HEK293 (cell line): ENCODE results near the gene AMZ2.
A peak's percentile ranks its signal among the peaks of the same experiment; 100 is the strongest.

Experiments
- BCL6B ChIP-seq: fragments of 450-650 bp; formaldehyde crosslinking; IDR thresholded peaks from 2 replicates; pipeline ENCODE4 v1.5.1; 2017; ENCODE audit warnings: missing biosample characterization, missing genetic modification characterization
- HIC1 ChIP-seq: fragments of 450-650 bp; formaldehyde crosslinking; IDR thresholded peaks from 2 replicates; pipeline ENCODE4 v1.5.1; 2016; ENCODE audit warnings: missing biosample characterization, missing genetic modification characterization
- SALL2 ChIP-seq: fragments of 450-650 bp; formaldehyde crosslinking; IDR thresholded peaks from 2 replicates; pipeline ENCODE4 v1.5.0; 2017; ENCODE audit warnings: missing biosample characterization, mild to moderate bottlenecking, missing genetic modification characterization, borderline replicate concordance
- SP3 ChIP-seq: fragments of 450-650 bp; formaldehyde crosslinking; IDR thresholded peaks from 2 replicates; pipeline ENCODE4 v1.5.1; 2016; ENCODE audit warnings: missing biosample characterization, missing genetic modification characterization
- ZNF132 ChIP-seq: fragments of 450-650 bp; formaldehyde crosslinking; IDR thresholded peaks from 2 replicates; pipeline ENCODE4 v1.5.1; 2017; ENCODE audit warnings: missing biosample characterization, missing genetic modification characterization, borderline replicate concordance
- ZNF274 ChIP-seq, 2 experiments: fragments of 200-500 bp in 1 of 2; fragments of 450-650 bp in 1 of 2; sonication (Bioruptor generic) in 1 of 2; formaldehyde crosslinking in 1 of 2; IDR thresholded peaks; 2 replicates each; pipeline versions ENCODE4 v1.5.1 to v1.6.1; 2014 to 2016; ENCODE audit warnings: borderline replicate concordance in 1 of 2, inconsistent platforms in 1 of 2, low read length in 1 of 2, missing biosample characterization in 1 of 2, missing genetic modification characterization in 1 of 2
- ZNF280D ChIP-seq: fragments of 450-650 bp; formaldehyde crosslinking; IDR thresholded peaks from 2 replicates; pipeline ENCODE4 v1.5.1; 2016; ENCODE audit warnings: missing biosample characterization, missing genetic modification characterization
- ZNF549 ChIP-seq: fragments of 450-650 bp; IDR thresholded peaks from 2 replicates; pipeline ENCODE4 v1.5.1; 2018; ENCODE audit warnings: missing biosample characterization, missing genetic modification characterization, mild to moderate bottlenecking, inconsistent platforms, moderate library complexity
- ZNF555 ChIP-seq: fragments of 450-650 bp; formaldehyde crosslinking; conservative IDR thresholded peaks from 2 replicates; pipeline ENCODE4 v1.5.1; 2017; ENCODE audit warnings: missing biosample characterization, mild to moderate bottlenecking, missing genetic modification characterization, inconsistent platforms
- ZNF785 ChIP-seq: fragments of 450-650 bp; formaldehyde crosslinking; IDR thresholded peaks from 2 replicates; pipeline ENCODE4 v1.5.1; 2016; ENCODE audit warnings: missing biosample characterization, missing genetic modification characterization
- ZSCAN4 ChIP-seq: fragments of 450-650 bp; formaldehyde crosslinking; IDR thresholded peaks from 2 replicates; pipeline ENCODE4 v1.5.1; 2017; ENCODE audit warnings: missing biosample characterization, missing genetic modification characterization
- TF ChIP-seq, protein P1 (sequence below): fragments of 450-650 bp; formaldehyde crosslinking; IDR thresholded peaks from 2 replicates; pipeline ENCODE4 v1.5.1; 2016; ENCODE audit warnings: missing biosample characterization, missing genetic modification characterization, borderline replicate concordance
- TF ChIP-seq, protein P2 (sequence below): fragments of 450-650 bp; formaldehyde crosslinking; IDR thresholded peaks from 2 replicates; pipeline ENCODE4 v1.5.1; 2016; ENCODE audit warnings: missing biosample characterization, missing genetic modification characterization
- TF ChIP-seq, protein P3 (sequence below): fragments of 450-650 bp; formaldehyde crosslinking; IDR thresholded peaks from 2 replicates; pipeline ENCODE4 v1.5.1; 2016; ENCODE audit warnings: missing biosample characterization, missing genetic modification characterization

Gene AMZ2

DNA sequence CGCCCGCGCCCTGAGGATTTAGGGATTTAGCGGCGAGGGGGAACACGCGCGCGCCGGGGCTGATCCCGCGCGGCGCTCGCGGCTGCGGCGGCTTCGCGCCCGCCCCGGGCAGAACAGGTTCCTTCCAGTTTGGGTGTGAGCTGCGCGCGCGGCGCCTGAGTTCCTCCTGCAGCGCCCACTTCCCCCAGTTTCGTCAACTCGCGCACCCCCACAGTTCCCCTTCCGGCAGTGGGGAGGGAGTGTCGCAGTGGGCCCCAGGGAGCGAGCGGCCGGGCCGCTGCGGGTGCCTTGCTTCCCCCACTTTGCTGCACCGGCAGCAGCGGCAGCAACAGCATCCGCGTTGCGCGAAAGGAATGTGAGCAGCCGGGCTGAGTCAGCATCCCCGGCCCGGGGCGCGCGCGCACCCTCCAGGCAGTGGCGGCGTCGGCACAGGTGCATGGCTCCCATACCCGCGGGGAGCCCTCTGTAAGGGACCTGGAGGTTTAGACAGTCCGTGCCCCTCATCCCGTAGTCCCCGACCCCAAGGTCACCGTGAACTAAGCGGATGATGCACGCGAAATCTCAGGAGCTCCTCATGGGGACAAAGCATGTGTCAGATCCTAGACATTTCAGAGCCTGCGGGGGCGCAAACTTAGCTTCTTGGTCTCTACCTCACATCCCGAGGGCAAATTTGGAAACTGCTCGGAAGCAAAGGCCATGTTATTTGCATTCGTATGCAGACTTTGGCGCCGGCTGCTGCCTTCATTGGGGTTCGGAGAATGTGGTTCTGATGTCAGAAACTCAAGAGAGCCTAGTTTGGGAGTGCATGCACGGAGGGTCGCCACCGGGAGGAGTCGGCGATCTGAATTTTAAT lies 44.2 kb downstream of the AMZ2 start (continued):
- TF ChIP-seq, protein P1, sequence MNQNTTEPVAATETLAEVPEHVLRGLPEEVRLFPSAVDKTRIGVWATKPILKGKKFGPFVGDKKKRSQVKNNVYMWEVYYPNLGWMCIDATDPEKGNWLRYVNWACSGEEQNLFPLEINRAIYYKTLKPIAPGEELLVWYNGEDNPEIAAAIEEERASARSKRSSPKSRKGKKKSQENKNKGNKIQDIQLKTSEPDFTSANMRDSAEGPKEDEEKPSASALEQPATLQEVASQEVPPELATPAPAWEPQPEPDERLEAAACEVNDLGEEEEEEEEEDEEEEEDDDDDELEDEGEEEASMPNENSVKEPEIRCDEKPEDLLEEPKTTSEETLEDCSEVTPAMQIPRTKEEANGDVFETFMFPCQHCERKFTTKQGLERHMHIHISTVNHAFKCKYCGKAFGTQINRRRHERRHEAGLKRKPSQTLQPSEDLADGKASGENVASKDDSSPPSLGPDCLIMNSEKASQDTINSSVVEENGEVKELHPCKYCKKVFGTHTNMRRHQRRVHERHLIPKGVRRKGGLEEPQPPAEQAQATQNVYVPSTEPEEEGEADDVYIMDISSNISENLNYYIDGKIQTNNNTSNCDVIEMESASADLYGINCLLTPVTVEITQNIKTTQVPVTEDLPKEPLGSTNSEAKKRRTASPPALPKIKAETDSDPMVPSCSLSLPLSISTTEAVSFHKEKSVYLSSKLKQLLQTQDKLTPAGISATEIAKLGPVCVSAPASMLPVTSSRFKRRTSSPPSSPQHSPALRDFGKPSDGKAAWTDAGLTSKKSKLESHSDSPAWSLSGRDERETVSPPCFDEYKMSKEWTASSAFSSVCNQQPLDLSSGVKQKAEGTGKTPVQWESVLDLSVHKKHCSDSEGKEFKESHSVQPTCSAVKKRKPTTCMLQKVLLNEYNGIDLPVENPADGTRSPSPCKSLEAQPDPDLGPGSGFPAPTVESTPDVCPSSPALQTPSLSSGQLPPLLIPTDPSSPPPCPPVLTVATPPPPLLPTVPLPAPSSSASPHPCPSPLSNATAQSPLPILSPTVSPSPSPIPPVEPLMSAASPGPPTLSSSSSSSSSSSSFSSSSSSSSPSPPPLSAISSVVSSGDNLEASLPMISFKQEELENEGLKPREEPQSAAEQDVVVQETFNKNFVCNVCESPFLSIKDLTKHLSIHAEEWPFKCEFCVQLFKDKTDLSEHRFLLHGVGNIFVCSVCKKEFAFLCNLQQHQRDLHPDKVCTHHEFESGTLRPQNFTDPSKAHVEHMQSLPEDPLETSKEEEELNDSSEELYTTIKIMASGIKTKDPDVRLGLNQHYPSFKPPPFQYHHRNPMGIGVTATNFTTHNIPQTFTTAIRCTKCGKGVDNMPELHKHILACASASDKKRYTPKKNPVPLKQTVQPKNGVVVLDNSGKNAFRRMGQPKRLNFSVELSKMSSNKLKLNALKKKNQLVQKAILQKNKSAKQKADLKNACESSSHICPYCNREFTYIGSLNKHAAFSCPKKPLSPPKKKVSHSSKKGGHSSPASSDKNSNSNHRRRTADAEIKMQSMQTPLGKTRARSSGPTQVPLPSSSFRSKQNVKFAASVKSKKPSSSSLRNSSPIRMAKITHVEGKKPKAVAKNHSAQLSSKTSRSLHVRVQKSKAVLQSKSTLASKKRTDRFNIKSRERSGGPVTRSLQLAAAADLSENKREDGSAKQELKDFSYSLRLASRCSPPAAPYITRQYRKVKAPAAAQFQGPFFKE (tag by site-specific recombination): no peak
- no peak for TF ChIP-seq SALL2 (tag by site-specific recombination)
- peak; percentile 57; the same call in 1 of the 2 replicates for TF ChIP-seq HIC1 (tag by site-specific recombination)
- TF ChIP-seq SP3 (tag by site-specific recombination): peak; percentile 45; the same call in 1 of the 2 replicates
- no peak for TF ChIP-seq BCL6B (tag by site-specific recombination)
- TF ChIP-seq ZNF280D: 0 out of 2 replicates have a peak, but pooled peaks have one; percentile 52
- TF ChIP-seq ZNF274 (IDR thresholded peaks at IDR 0.05; ENCODE audit: low read length): no peak
- no peak for TF ChIP-seq ZNF274 (tag by site-specific recombination; IDR thresholded peaks at IDR 0.05; ENCODE audit: borderline replicate concordance)
- no peak for TF ChIP-seq ZSCAN4 (tag by site-specific recombination)
- TF ChIP-seq ZNF555 (tag by site-specific recombination): no peak
- TF ChIP-seq, protein P2, sequence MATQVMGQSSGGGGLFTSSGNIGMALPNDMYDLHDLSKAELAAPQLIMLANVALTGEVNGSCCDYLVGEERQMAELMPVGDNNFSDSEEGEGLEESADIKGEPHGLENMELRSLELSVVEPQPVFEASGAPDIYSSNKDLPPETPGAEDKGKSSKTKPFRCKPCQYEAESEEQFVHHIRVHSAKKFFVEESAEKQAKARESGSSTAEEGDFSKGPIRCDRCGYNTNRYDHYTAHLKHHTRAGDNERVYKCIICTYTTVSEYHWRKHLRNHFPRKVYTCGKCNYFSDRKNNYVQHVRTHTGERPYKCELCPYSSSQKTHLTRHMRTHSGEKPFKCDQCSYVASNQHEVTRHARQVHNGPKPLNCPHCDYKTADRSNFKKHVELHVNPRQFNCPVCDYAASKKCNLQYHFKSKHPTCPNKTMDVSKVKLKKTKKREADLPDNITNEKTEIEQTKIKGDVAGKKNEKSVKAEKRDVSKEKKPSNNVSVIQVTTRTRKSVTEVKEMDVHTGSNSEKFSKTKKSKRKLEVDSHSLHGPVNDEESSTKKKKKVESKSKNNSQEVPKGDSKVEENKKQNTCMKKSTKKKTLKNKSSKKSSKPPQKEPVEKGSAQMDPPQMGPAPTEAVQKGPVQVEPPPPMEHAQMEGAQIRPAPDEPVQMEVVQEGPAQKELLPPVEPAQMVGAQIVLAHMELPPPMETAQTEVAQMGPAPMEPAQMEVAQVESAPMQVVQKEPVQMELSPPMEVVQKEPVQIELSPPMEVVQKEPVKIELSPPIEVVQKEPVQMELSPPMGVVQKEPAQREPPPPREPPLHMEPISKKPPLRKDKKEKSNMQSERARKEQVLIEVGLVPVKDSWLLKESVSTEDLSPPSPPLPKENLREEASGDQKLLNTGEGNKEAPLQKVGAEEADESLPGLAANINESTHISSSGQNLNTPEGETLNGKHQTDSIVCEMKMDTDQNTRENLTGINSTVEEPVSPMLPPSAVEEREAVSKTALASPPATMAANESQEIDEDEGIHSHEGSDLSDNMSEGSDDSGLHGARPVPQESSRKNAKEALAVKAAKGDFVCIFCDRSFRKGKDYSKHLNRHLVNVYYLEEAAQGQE (tag by site-specific recombination): no peak
- TF ChIP-seq, protein P3, sequence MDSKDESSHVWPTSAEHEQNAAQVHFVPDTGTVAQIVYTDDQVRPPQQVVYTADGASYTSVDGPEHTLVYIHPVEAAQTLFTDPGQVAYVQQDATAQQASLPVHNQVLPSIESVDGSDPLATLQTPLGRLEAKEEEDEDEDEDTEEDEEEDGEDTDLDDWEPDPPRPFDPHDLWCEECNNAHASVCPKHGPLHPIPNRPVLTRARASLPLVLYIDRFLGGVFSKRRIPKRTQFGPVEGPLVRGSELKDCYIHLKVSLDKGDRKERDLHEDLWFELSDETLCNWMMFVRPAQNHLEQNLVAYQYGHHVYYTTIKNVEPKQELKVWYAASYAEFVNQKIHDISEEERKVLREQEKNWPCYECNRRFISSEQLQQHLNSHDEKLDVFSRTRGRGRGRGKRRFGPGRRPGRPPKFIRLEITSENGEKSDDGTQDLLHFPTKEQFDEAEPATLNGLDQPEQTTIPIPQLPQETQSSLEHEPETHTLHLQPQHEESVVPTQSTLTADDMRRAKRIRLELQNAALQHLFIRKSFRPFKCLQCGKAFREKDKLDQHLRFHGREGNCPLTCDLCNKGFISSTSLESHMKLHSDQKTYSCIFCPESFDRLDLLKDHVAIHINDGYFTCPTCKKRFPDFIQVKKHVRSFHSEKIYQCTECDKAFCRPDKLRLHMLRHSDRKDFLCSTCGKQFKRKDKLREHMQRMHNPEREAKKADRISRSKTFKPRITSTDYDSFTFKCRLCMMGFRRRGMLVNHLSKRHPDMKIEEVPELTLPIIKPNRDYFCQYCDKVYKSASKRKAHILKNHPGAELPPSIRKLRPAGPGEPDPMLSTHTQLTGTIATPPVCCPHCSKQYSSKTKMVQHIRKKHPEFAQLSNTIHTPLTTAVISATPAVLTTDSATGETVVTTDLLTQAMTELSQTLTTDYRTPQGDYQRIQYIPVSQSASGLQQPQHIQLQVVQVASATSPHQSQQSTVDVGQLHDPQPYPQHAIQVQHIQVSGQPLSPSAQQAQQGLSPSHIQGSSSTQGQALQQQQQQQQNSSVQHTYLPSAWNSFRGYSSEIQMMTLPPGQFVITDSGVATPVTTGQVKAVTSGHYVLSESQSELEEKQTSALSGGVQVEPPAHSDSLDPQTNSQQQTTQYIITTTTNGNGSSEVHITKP (tag by site-specific recombination): peak; percentile 73
- no peak for TF ChIP-seq ZNF549 (tag by site-specific recombination)
- no peak for TF ChIP-seq ZNF132 (tag by site-specific recombination)
- no peak for TF ChIP-seq ZNF785
